HG03342 (cell line): Measurements from ENCODE around the gene ATG16L1.

ENCODE experiments used
- ATAC-seq: cut with Tn5 transposase; IDR thresholded peaks from one replicate; pipeline ENCODE4 v1.9.1; 2021; ENCODE audit warnings: mild to moderate bottlenecking, moderate library complexity; ENCODE audit not compliant: unreplicated experiment

Gene ATG16L1

GRCh38 chr2:233251306-233252116 is at the start of gene ATG16L1:
Gene ATG16L1, plus strand, starts transcription at chr2:233251673. Its CDS starts 155 bp downstream, at chr2:233251828.
- peak; percentile 95 for ATAC-seq

- peak; percentile 32 for ATAC-seq
Measured at GRCh38 chr2:233202531-233202944, 48.9 kb upstream of the ATG16L1 start.

DNA sequence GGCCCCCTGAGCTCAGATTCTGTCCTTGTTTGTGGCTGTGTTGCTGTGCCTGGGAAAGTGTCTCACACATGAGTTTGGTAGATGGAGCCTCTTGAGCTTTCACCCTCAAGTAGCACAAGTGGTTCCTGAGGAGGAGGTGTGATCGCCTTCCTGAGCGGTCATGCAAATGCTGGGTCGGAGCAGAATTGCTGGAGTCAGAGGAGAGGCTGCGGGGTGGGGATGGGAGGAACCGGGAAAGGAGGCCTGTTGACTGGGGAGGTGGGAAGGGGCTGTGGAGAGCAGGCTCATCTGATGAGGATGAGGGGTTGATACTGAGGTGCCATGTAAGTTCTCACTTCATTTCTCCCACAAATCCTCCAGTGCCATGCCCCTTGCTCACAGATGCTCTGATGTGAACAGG is 48.4 kb upstream of the ATG16L1 start:
- ATAC-seq, result no peak

- ATAC-seq, result no peak
Measured at GRCh38 chr2:233204286-233204936, 47.1 kb upstream of the ATG16L1 start.

- ATAC-seq, result no peak
Measured at GRCh38 chr2:233208382-233209116, 42.9 kb upstream of the ATG16L1 start.

GRCh38 chr2:233209117-233209532 is 42.3 kb upstream of the ATG16L1 start:
- ATAC-seq, result no peak

GRCh38 chr2:233209533-233210171 is 41.8 kb upstream of the ATG16L1 start:
- ATAC-seq, result no peak

- ATAC-seq, result no peak
Measured at GRCh38 chr2:233210281-233210680, 41.2 kb upstream of the ATG16L1 start.

DNA sequence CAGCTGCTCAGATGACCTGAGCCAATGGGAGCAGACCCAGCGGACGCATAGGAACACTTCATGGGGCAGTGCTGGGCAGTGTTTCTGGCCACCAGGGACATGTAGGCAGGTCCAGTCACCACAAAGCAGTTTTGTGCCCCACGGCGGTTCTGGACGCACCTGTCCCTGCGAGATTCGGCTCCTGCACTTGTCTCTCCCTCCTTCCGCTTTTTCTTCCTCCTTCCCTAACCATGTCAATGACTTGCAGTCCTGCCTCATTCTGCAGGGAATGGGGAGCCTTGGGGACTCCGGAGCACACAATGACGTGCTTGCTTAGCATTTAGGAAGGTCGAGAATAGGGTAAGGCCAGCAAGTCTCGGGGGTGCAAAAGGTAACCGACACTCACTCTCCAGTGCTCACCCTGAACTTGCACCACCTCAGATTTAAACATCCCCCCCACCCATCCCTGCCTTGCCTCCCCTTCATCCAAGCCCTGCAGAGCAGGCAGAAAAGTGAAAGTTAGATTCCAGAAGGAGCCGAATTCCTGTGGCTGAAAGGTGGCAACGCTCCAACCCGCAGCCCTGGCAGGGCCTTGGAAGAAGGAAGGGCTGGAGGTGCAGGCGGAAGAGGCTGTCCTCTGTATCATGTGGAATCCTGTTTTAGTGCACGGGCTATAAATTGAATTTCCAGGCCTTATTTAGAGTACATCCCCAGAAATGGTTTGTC is 40.5 kb upstream of the ATG16L1 start:
- no peak for ATAC-seq

DNA sequence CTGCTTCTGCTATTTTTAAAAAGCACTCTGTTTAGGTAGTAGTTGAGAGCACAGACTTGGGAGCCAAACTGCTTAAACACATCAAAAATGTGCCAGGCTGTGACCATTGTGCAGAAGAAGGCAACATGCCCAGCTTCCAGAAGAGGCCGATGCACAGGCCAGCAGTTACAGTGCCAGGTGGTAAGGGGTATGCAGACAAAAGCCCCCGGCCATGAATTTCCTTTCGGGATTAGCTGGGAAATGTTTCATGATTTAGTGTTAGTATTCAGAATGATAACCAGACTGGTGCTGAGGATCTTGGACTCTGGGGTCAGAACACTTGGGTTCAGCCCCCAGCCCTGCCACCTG is 40.0 kb upstream of the ATG16L1 start:
- no peak for ATAC-seq

DNA sequence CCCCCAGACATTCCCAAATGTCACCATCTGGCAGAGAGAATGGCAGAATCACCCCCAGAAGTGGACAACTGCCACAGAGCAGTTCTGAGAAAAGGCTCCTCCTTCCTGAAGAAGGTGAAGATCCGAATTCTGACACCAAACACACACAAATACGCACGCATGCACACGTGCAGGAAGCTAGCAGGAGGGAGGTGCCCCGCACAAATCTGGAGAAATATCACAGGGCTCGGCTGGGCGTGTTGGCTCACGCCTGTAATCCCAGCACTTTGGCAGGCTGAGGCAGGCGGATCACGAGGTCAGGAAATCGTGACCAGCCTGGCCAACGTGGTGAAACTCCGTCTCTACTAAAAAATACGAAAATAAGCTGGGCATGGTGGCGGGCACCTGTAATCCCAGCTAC is 38.5 kb upstream of the ATG16L1 start:
- ATAC-seq, result no peak

- ATAC-seq, result no peak
Measured at GRCh38 chr2:233213975-233214374, 37.5 kb upstream of the ATG16L1 start.

DNA sequence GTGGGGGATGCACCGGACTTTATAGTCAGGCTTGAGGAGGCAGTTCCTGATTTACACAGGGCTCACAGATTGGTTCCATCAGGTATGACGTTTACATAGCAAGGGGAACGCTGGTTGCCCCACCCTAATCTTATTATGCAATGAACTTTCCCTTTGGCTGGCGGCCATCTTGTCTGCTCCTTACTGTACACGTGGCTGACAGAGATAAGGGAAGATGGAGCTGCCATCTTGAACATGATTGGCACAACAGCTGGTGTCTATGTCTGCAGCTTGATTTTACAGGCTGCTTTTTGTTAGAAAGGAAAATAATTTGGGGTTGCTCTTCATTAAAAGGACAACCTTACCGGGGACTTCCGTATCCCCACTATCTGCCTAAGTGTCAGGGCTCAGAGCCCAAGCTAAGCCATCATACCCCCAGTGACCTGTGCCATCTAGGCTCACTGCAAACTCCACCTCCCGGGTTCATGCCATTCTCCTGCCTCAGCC is 33.5 kb upstream of the ATG16L1 start:
- no peak for ATAC-seq

DNA sequence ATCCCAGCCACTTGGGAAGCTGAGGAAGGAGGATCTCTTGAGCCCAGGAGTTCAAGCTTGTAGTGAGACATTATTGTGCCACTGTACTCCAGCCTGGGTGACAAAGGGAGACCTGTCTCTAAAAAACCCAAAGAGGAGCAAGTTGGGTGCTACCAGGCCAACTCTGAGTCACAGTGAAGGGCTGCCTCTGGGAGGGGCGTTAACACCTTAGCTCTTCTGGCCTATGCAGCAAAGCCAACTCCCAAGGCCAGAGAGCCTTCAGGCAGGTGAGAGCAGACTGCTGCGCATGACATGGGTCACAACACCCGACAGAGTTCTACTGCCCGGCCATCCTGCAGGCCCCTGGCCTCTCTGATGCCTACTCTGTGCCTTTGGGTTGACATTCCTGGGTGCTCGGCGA is 32.6 kb upstream of the ATG16L1 start:
- no peak for ATAC-seq

GRCh38 chr2:233219848-233220247 is 31.6 kb upstream of the ATG16L1 start:
- ATAC-seq, result no peak

- ATAC-seq, result no peak
Measured at GRCh38 chr2:233221378-233222063, 30.0 kb upstream of the ATG16L1 start.

- peak; percentile 88 for ATAC-seq
Measured at GRCh38 chr2:233223059-233223894, 28.2 kb upstream of the ATG16L1 start.

DNA sequence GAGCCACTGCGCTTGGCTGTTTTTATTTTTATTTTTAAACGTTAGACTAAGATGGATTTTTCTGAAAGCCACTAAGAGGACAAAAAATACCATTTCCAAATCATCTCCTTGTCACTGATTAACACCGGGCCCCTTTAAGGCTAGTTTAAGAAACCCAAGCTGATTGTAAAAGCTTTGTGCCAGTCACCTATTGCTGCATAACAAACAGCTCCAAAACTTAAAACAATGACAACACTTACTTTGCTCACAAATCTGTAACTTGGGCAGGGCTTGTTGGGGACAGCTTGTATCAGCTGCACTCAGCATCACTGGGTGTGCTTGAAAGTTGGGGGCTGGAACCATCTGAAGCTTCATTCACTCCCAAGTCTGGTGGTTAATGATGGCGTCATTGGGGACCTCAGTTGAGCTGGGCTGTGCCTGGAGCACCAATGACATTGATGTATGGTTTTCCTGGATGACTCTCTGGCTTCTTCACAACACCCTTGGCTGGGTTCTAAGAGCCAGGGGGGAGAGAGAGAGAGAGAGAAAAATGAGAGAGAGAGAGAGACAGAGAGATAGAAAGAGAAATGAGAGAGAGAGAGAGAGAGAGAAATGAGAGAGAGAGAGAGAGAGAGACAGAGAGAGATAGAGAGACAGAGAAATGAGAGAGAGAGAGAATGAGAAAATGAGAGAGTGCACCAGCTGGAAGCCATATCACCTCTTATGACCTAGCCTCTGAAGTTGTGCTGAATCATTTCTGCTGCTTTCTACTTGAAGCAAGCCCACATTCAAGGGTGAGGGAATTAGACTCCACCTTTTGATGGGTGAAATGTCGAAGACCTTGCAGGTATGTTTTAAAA is 26.0 kb upstream of the ATG16L1 start:
- no peak for ATAC-seq
